LNCAP (cell line): ENCODE results near the gene TMEM132C.

Experiments used
- CTCF ChIP-seq: fragments of 450-650 bp; IDR thresholded peaks from 2 replicates; pipeline ENCODE4 v1.5.1; 2017; ENCODE audit warnings: mild to moderate bottlenecking

Gene TMEM132C

GRCh38 chr12:128727461-128727860 lies 460.5 kb downstream of the TMEM132C start:
- no peak for TF ChIP-seq CTCF

- TF ChIP-seq CTCF, result no peak
Observed at GRCh38 chr12:128727999-128728398, 461.0 kb downstream of the TMEM132C start.

- TF ChIP-seq CTCF, result no peak
Observed at GRCh38 chr12:128729628-128730121, 462.7 kb downstream of the TMEM132C start.

DNA sequence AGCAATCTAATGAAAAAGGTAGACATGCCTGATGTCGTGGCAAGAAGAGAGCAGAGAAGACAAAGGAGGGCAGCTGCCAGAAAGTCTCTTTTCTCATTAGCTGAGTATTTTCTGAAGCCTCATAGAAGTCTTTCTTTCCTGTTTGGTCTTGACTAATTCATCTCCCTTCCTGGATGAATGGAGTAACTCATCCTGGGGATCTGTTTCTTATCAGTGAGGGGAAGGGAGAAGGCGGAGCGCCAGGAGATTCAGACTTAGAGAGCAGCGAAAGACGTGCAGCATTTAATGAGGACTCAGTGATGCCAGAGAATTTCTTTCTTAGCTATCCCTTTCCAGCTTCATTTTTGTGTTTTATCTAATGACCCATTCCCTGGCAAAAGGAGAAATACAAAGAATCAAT lies 467.4 kb downstream of the TMEM132C start:
- TF ChIP-seq CTCF, result no peak

DNA sequence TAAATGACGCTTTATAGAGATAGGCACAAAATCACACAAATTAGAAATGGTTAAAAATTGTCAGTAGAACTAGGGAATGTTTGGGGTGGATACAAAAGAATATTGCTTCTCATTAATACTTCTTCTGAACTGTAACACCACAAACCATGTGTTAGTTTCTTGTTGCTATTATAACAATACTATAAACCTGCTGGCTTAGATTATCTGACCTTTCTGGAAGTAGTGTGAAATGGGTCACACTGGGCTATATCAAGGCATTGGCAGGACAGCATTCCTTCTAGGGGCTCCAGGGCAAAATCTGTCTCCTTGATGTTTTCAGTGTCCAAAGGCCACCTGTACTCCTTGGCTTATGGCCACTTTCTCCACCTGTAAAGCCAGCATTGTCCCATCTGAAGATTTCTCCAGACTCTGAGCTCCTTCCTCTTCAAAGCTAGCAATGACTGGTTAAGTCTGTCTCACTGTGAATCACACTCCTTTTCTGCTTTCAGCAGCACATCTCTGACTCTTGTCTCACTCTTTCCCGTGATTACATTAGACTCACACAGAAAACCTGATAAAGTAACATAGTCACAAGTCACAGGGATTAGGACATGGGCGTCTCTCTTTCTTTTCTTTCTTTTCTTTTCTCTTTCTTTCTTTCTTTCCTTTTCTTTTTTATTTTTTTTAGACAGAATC lies 470.5 kb downstream of the TMEM132C start:
- TF ChIP-seq CTCF, result no peak

- no peak for TF ChIP-seq CTCF
Observed at GRCh38 chr12:128743916-128744315, 476.9 kb downstream of the TMEM132C start.

GRCh38 chr12:128745772-128746689 lies 479.1 kb downstream of the TMEM132C start:
- no peak for TF ChIP-seq CTCF
